ENCODE results near the gene PRKAA1.

GRCh38 chr5:40791715-40792139, 6.4 kb downstream of the PRKAA1 start:
- TF ChIP-seq EP300 (IDR thresholded peaks at IDR 0.05) (no peak), POLR2A (IDR thresholded peaks at IDR 0.05) (no peak)
- TF ChIP-seq, protein P1, sequence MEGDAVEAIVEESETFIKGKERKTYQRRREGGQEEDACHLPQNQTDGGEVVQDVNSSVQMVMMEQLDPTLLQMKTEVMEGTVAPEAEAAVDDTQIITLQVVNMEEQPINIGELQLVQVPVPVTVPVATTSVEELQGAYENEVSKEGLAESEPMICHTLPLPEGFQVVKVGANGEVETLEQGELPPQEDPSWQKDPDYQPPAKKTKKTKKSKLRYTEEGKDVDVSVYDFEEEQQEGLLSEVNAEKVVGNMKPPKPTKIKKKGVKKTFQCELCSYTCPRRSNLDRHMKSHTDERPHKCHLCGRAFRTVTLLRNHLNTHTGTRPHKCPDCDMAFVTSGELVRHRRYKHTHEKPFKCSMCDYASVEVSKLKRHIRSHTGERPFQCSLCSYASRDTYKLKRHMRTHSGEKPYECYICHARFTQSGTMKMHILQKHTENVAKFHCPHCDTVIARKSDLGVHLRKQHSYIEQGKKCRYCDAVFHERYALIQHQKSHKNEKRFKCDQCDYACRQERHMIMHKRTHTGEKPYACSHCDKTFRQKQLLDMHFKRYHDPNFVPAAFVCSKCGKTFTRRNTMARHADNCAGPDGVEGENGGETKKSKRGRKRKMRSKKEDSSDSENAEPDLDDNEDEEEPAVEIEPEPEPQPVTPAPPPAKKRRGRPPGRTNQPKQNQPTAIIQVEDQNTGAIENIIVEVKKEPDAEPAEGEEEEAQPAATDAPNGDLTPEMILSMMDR (IDR thresholded peaks at IDR 0.05), result no peak

Data from tibial nerve (tissue), 4 donors.